Cardiac muscle cell (in vitro differentiated cells and primary cell): ENCODE data around the gene SMCR8. TPM values are rescaled to one million over a fixed set of nuclear protein-coding genes. Genes with fewer than 3 reads are reported as not detected.

Source experiments
- DNase-seq, 2 donors: peaks; one replicate each; pipeline versions ENCODE4 v3.0.0 to v3.0.0-alpha.2; 2010 to 2017; ENCODE audit warnings: low read depth in 1 of 2, low spot score in 1 of 2
- H3K27ac ChIP-seq: fragments of 200-600 bp; sonication (generic); 2 replicates; pipeline ENCODE4 v1.5.1; 2016
- H3K27me3 ChIP-seq: fragments of 200-600 bp; sonication (generic); 2 replicates; pipeline ENCODE4 v1.6.0; 2016; ENCODE audit warnings: control low read depth
- H3K36me3 ChIP-seq: fragments of 200-600 bp; sonication (generic); 2 replicates; pipeline ENCODE4 v1.5.1; 2016; ENCODE audit warnings: control low read depth
- H3K4me1 ChIP-seq: fragments of 200-600 bp; sonication (generic); 2 replicates; pipeline ENCODE4 v1.8.1; 2017; ENCODE audit warnings: low read depth, mild to moderate bottlenecking, mixed run types
- H3K4me3 ChIP-seq: fragments of 200-600 bp; sonication (generic); 2 replicates; pipeline ENCODE4 v1.5.1; 2016; ENCODE audit warnings: mild to moderate bottlenecking
- H3K9me3 ChIP-seq: fragments of 200-600 bp; sonication (generic); 2 replicates; pipeline ENCODE4 v1.5.1; 2017; ENCODE audit warnings: low read depth, mild to moderate bottlenecking, control low read depth
- polyA plus RNA-seq: library from polyadenylated mRNA; unstranded; fragments of >200 nt; fragmentation: Nextera tagmentation; extraction: Ambion mirVana; gene quantifications from 2 replicates; pipeline ENCODE4 v1.2.1, GENCODE V29; 2016
- total RNA-seq: library from RNA; depleted of rRNA; stranded (reverse); fragments of >200 nt; gene quantifications from 2 replicates; pipeline ENCODE4 v1.2.3, GENCODE V29; 2016
- TF ChIP-seq, protein P1 (sequence below): IDR thresholded peaks from 2 replicates; pipeline ENCODE4 v1.5.1; 2012; ENCODE audit warnings: low read depth, mild to moderate bottlenecking, low read length

Gene SMCR8
- total and polyA plus RNA-seq, 2 experiments from 2014 or later = 3.9 to 11.3 TPM

DNA sequence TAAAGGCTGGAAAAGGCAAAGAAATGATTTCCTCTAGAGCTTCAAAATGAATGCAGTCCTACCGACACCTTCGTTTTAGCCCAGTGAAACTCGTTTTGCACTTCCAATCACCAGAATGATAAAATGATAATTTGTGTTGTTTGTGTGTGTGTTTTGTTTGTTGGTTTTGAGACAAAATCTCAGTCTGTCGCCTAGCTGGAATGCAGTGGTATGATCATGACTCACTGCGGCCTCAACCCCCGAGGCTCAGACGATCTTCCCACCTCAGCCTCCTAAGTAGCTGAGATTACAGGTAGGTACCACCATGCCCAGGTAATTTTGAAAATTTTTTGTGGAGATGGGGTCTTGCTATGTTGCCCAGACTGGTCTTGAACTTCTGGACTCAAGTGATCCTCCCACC lies 59.1 kb downstream of the SMCR8 start:
- H3K4me3 ChIP-seq = no peak overlapping the region
- no peak for DNase-seq
- no peaks in the 10 kb centered on the region for H3K4me1 ChIP-seq
- H3K36me3 ChIP-seq = no peaks in the 10 kb centered on the region
- no peaks in the 10 kb centered on the region for H3K9me3 ChIP-seq
- TF ChIP-seq, protein P1, sequence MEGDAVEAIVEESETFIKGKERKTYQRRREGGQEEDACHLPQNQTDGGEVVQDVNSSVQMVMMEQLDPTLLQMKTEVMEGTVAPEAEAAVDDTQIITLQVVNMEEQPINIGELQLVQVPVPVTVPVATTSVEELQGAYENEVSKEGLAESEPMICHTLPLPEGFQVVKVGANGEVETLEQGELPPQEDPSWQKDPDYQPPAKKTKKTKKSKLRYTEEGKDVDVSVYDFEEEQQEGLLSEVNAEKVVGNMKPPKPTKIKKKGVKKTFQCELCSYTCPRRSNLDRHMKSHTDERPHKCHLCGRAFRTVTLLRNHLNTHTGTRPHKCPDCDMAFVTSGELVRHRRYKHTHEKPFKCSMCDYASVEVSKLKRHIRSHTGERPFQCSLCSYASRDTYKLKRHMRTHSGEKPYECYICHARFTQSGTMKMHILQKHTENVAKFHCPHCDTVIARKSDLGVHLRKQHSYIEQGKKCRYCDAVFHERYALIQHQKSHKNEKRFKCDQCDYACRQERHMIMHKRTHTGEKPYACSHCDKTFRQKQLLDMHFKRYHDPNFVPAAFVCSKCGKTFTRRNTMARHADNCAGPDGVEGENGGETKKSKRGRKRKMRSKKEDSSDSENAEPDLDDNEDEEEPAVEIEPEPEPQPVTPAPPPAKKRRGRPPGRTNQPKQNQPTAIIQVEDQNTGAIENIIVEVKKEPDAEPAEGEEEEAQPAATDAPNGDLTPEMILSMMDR = no peak
- H3K27ac ChIP-seq = no peak overlapping the region
- H3K27me3 ChIP-seq = no peaks in the 10 kb centered on the region

Other genes with a start within 250 kb of the SMCR8 start
- 48.1 and 49.5 TPM in 2 replicates for gene DRG2, start 227.3 kb upstream of the SMCR8 start, total RNA-seq
- gene DRG2, start 227.3 kb upstream of the SMCR8 start, polyA plus RNA-seq = 44.8 and 49.7 TPM in 2 replicates
- gene MYO15A, start 206.5 kb upstream of the SMCR8 start, total RNA-seq = 2.5 and 4.9 TPM in 2 replicates
- gene MYO15A, start 206.5 kb upstream of the SMCR8 start, polyA plus RNA-seq = 3.9 and 4.9 TPM in 2 replicates
- 247 and 279 TPM in 2 replicates for gene ALKBH5, start 131.5 kb upstream of the SMCR8 start, total RNA-seq
- gene ALKBH5, start 131.5 kb upstream of the SMCR8 start, polyA plus RNA-seq = 257 and 321 TPM in 2 replicates
- 81.5 and 83.8 TPM in 2 replicates for gene LLGL1, start 89.7 kb upstream of the SMCR8 start, total RNA-seq
- gene LLGL1, start 89.7 kb upstream of the SMCR8 start, polyA plus RNA-seq = 5.9 and 7.3 TPM in 2 replicates
- gene FLII, start 56.6 kb upstream of the SMCR8 start, total RNA-seq = 227 and 303 TPM in 2 replicates
- 210 and 232 TPM in 2 replicates for gene FLII, start 56.6 kb upstream of the SMCR8 start, polyA plus RNA-seq
- 95.7 and 101 TPM in 2 replicates for gene MIEF2, start 54.6 kb upstream of the SMCR8 start, total RNA-seq
- gene MIEF2, start 54.6 kb upstream of the SMCR8 start, polyA plus RNA-seq = 36.9 and 37.3 TPM in 2 replicates
- gene TOP3A, start 299 bp upstream of the SMCR8 start, total RNA-seq = 31.0 and 40.1 TPM in 2 replicates
- 22.7 and 26.5 TPM in 2 replicates for gene TOP3A, start 299 bp upstream of the SMCR8 start, polyA plus RNA-seq
- gene SHMT1, start 48.3 kb downstream of the SMCR8 start, total RNA-seq = 24.8 and 26.7 TPM in 2 replicates
- gene SHMT1, start 48.3 kb downstream of the SMCR8 start, polyA plus RNA-seq = 24.8 and 30.6 TPM in 2 replicates
- not detected in 2 replicates for gene EVPLL, start 62.5 kb downstream of the SMCR8 start, total RNA-seq
- not detected in 2 replicates for gene EVPLL, start 62.5 kb downstream of the SMCR8 start, polyA plus RNA-seq
- not detected in 2 replicates for gene LGALS9C, start 161.5 kb downstream of the SMCR8 start, total RNA-seq
- gene LGALS9C, start 161.5 kb downstream of the SMCR8 start, polyA plus RNA-seq = not detected in 2 replicates